Thyroid gland (tissue), 4 donors: ENCODE measurements around the gene IQSEC1. TPM values are rescaled to one million over a fixed set of nuclear protein-coding genes. Genes with fewer than 3 reads are reported as not detected.

Source experiments
- DNase-seq, 2 donors: peaks; one replicate each; pipeline ENCODE4 v3.0.0-alpha.2; 2019
- H3K27ac ChIP-seq, 3 donors: fragments of 200-600 bp; sonication (generic); 1 replicate in 2 of 3; 2 replicates in 1 of 3; pipeline ENCODE4 v1.5.1; 2016 to 2019; ENCODE audit warnings: mild to moderate bottlenecking in 1 of 3, moderate library complexity in 1 of 3
- H3K27me3 ChIP-seq: fragments of 200-600 bp; sonication (generic); one replicate; pipeline ENCODE4 v1.5.1; 2019
- H3K36me3 ChIP-seq, 2 donors: fragments of 200-600 bp; sonication (generic); one replicate each; pipeline ENCODE4 v1.5.1; 2016 to 2019
- H3K4me1 ChIP-seq, 2 donors: fragments of 200-600 bp; sonication (generic); one replicate each; pipeline ENCODE4 v1.5.1; 2017 to 2019
- H3K4me3 ChIP-seq, 3 donors: fragments of 200-600 bp; sonication (generic); replicated peaks in 1 of 3; 1 replicate in 2 of 3; 2 replicates in 1 of 3; pipeline ENCODE4 v1.5.1; 2016; ENCODE audit warnings: mild to moderate bottlenecking in 1 of 3
- H3K9me3 ChIP-seq: fragments of 200-600 bp; sonication (generic); one replicate; pipeline ENCODE4 v1.5.1; 2017
- CTCF ChIP-seq, 6 experiments: fragments of 200-600 bp in 3 of 6; fragments of 450-650 bp in 3 of 6; sonication (generic) in 3 of 6; IDR thresholded peaks; one replicate each; pipeline ENCODE4 v1.5.1; 2016 to 2019; ENCODE audit warnings: antibody characterized with exemption in 6 of 6, mild to moderate bottlenecking in 2 of 6, inconsistent platforms in 1 of 6, moderate library complexity in 1 of 6
- POLR2A ChIP-seq, 2 donors: fragments of 450-650 bp; IDR thresholded peaks; one replicate each; pipeline ENCODE4 v1.6.1; 2017; ENCODE audit warnings: antibody characterized with exemption in 2 of 2, mild to moderate bottlenecking in 2 of 2, moderate library complexity in 1 of 2
- WGBS, 2 donors: methylation state at CpG; one replicate each; pipeline ENCODE4 v1.1.5; 2017; 5-methylcytosine and 5-hydroxymethylcytosine counted together
- intact Hi-C: fragments of 100-400 bp; cut with DNase I; formaldehyde crosslinking; loops from one replicate; pipeline ENCODE4 v1.15.1; 2023
- total RNA-seq, 4 donors: library from RNA; depleted of rRNA; stranded (reverse); fragments of >200 nt; gene quantifications; one replicate each; pipeline ENCODE4 v1.2.3, GENCODE V29; 2016

The IQSEC1 gene
- total RNA-seq, 4 donors from 2014 or later, result 37.1 to 48.3 (median 38.9) TPM

- Histone ChIP-seq H3K36me3 (no peaks in the 10 kb centered on the region), H3K27me3 (no peaks in the 10 kb centered on the region), H3K4me3 (no peak overlapping the region), H3K9me3 (no peaks in the 10 kb centered on the region), H3K4me1 (peaks cover 8 to 53% of the 10 kb centered on the region in 2 donors), H3K27ac (no peak overlapping the region)
- intact Hi-C loops, result no loop called here
- DNase-seq, result no peak
- WGBS, 2 donors, result 85 to 87% methylated on average over 9 to 10 of the region's 10 CpGs
- TF ChIP-seq POLR2A (IDR thresholded peaks at IDR 0.05) (no peak), CTCF (IDR thresholded peaks at IDR 0.05) (no peak)
Measured at GRCh38 chr3:12948891-12949711, 124.1 kb downstream of the IQSEC1 start.

- H3K9me3 ChIP-seq, result no peaks in the 10 kb centered on the region
- no peak for TF ChIP-seq POLR2A (IDR thresholded peaks at IDR 0.05)
- TF ChIP-seq CTCF (IDR thresholded peaks at IDR 0.05), result no peak
- H3K4me1 ChIP-seq, result peaks cover 8 to 47% of the 10 kb centered on the region in 2 donors
- 71 to 89% methylated on average over 7 of the region's 7 CpGs for WGBS, 2 donors
- DNase-seq, result no peak
- H3K27ac ChIP-seq, result no peak overlapping the region
- no peaks in the 10 kb centered on the region for H3K27me3 ChIP-seq
- no peaks in the 10 kb centered on the region for H3K36me3 ChIP-seq
- no peak overlapping the region for H3K4me3 ChIP-seq
- intact Hi-C loops, result no loop called here
Measured at GRCh38 chr3:12948371-12948770, 124.9 kb downstream of the IQSEC1 start.

GRCh38 chr3:12947504-12948369 is 125.5 kb downstream of the IQSEC1 start:
- WGBS, 2 donors, result 60% methylated on average over 7 of the region's 7 CpGs
- DNase-seq, result peak; percentile 69 to 75
- Histone ChIP-seq H3K9me3 (no peaks in the 10 kb centered on the region), H3K4me3 (no peak overlapping the region), H3K27me3 (no peaks in the 10 kb centered on the region), H3K27ac (no peak overlapping the region), H3K36me3 (no peaks in the 10 kb centered on the region), H3K4me1 (peaks cover 8 to 47% of the 10 kb centered on the region in 2 donors)
- TF ChIP-seq CTCF (IDR thresholded peaks at IDR 0.05) (no peak), POLR2A (IDR thresholded peaks at IDR 0.05) (no peak)
- intact Hi-C loops, result no loop called here

GRCh38 chr3:12946649-12947316 is 126.4 kb downstream of the IQSEC1 start:
- Histone ChIP-seq H3K27me3 (no peaks in the 10 kb centered on the region), H3K9me3 (no peaks in the 10 kb centered on the region), H3K27ac (no peak overlapping the region), H3K4me1 (peaks cover 8 to 42% of the 10 kb centered on the region in 2 donors), H3K36me3 (no peaks in the 10 kb centered on the region), H3K4me3 (no peak overlapping the region)
- DNase-seq, result no peak
- intact Hi-C loops, result no loop called here
- WGBS, 2 donors, result 74 to 98% methylated on average over 2 to 8 of the region's 8 CpGs
- TF ChIP-seq POLR2A (IDR thresholded peaks at IDR 0.05), result no peak
- TF ChIP-seq CTCF (IDR thresholded peaks at IDR 0.05), result no peak
